SK-N-SH (cell line): ENCODE results near the gene HDGF. TPM values are rescaled to one million over a fixed set of nuclear protein-coding genes. Genes with fewer than 3 reads are reported as not detected.
A peak's percentile ranks its signal among the peaks of the same experiment; 100 is the strongest.

Experiments
- CTCF ChIA-PET: fragments of 300-600, 350-600 bp; formaldehyde crosslinking; extraction: SDS; loops from one replicate; lab custom pipeline; 2021; lab: Yijun Ruan, JAX
- POLR2A ChIA-PET: fragments of 350-600 bp; sonication (Branson Sonifier 250); formaldehyde crosslinking; extraction: SDS; loops from one replicate; lab custom pipeline; 2020; ENCODE audit warnings: antibody characterized with exemption, inconsistent platforms; lab: Yijun Ruan, JAX
- DNase-seq: peaks from one replicate; pipeline ENCODE4 v3.0.0; 2012
- H2AFZ ChIP-seq: fragments of 200-600 bp; sonication (generic); 2 replicates; pipeline ENCODE4 v1.8.1; 2016; ENCODE audit warnings: antibody characterized with exemption, mild to moderate bottlenecking, low read depth
- H3F3A ChIP-seq: fragments of 200-600 bp; sonication (generic); replicated peaks from 2 replicates; pipeline ENCODE3; 2016; ENCODE audit warnings: antibody characterized with exemption, mild to moderate bottlenecking; ENCODE audit not compliant: insufficient read depth
- H3K27ac ChIP-seq, 2 experiments: fragments of 200-500 bp in 1 of 2; fragments of 200-600 bp in 1 of 2; sonication (Bioruptor generic) in 1 of 2; sonication (generic), shearing (Covaris generic) in 1 of 2; 2 replicates each; pipeline versions ENCODE4 v1.5.1 to v1.6.1; 2014 to 2016; ENCODE audit warnings: low read depth in 2 of 2, inconsistent platforms in 1 of 2, low read length in 1 of 2, mild to moderate bottlenecking in 1 of 2, mixed read lengths in 1 of 2
- H3K27me3 ChIP-seq: fragments of 200-600 bp; sonication (generic), shearing (Covaris generic); 2 replicates; pipeline ENCODE4 v1.6.1; 2016; ENCODE audit warnings: mixed run types; ENCODE audit not compliant: insufficient read depth
- H3K36me3 ChIP-seq, 2 experiments: fragments of 200-500 bp in 1 of 2; fragments of 200-600 bp in 1 of 2; sonication (Bioruptor generic) in 1 of 2; sonication (generic) in 1 of 2; replicated peaks in 1 of 2; 2 replicates each; pipeline versions ENCODE3 to v1.5.1; 2014 to 2016; ENCODE audit warnings: low read length in 1 of 2, mild to moderate bottlenecking in 1 of 2; ENCODE audit not compliant: insufficient read depth in 2 of 2, control insufficient read depth in 1 of 2
- H3K4me1 ChIP-seq, 2 experiments: fragments of 200-500 bp in 1 of 2; fragments of 200-600 bp in 1 of 2; sonication (Bioruptor generic) in 1 of 2; sonication (generic), shearing (Covaris generic) in 1 of 2; 2 replicates each; pipeline versions ENCODE4 v1.5.1 to v1.6.1; 2014 to 2016; ENCODE audit warnings: low read depth in 1 of 2, low read length in 1 of 2, mixed run types in 1 of 2; ENCODE audit not compliant: insufficient read depth in 2 of 2, control insufficient read depth in 1 of 2
- H3K4me2 ChIP-seq: fragments of 200-600 bp; sonication (generic), shearing (Covaris generic); 2 replicates; pipeline ENCODE4 v1.6.1; 2017; ENCODE audit warnings: mixed run types
- H3K4me3 ChIP-seq, 2 experiments: fragments of 200-500 bp in 1 of 2; fragments of 200-600 bp in 1 of 2; sonication (Bioruptor generic) in 1 of 2; sonication (generic), shearing (Covaris generic) in 1 of 2; 2 replicates each; pipeline versions ENCODE4 v1.5.1 to v1.8.1; 2014 to 2016; ENCODE audit warnings: low read depth in 2 of 2, inconsistent platforms in 1 of 2, low read length in 1 of 2, mild to moderate bottlenecking in 1 of 2, mixed read lengths in 1 of 2, moderate library complexity in 1 of 2
- H3K79me2 ChIP-seq: fragments of 200-600 bp; sonication (generic); 2 replicates; pipeline ENCODE4 v1.8.1; 2017; ENCODE audit warnings: mild to moderate bottlenecking; ENCODE audit not compliant: insufficient read depth
- H3K9ac ChIP-seq: fragments of 200-600 bp; sonication (generic); 2 replicates; pipeline ENCODE4 v1.6.1; 2017; ENCODE audit warnings: mixed run types
- H3K9me2 ChIP-seq: fragments of 200-600 bp; sonication (generic); 2 replicates; pipeline ENCODE4 v1.6.1; 2017; ENCODE audit warnings: mixed run types
- H3K9me3 ChIP-seq: fragments of 200-600 bp; sonication (generic); 2 replicates; pipeline ENCODE4 v1.6.1; 2017; ENCODE audit warnings: mixed run types, mild to moderate bottlenecking, moderate library complexity
- H4K20me1 ChIP-seq: fragments of 200-600 bp; sonication (generic); 2 replicates; pipeline ENCODE4 v1.6.1; 2017; ENCODE audit warnings: mild to moderate bottlenecking, mixed run types; ENCODE audit not compliant: insufficient read depth
- JUND ChIP-seq: IDR thresholded peaks from 2 replicates; pipeline ENCODE4 v1.4.0; 2012
- WGBS: methylation state at CpG from one replicate; pipeline ENCODE4 v1.1.6; 2017; ENCODE audit warnings: low lambda C conversion rate; 5-methylcytosine and 5-hydroxymethylcytosine counted together
- polyA plus RNA-seq, 3 experiments: library from polyadenylated mRNA; depleted of rRNA; stranded (reverse); fragments of >200 nt; gene quantifications; 2 replicates each; pipeline ENCODE4 v1.2.3, GENCODE V29; 2012
- TF ChIP-seq, protein P1 (sequence below): IDR thresholded peaks from 2 replicates; pipeline ENCODE4 v1.4.0; 2012; ENCODE audit warnings: low read depth, borderline replicate concordance
- TF ChIP-seq, protein P2 (sequence below): IDR thresholded peaks from 2 replicates; pipeline ENCODE4 v1.6.1; 2012; ENCODE audit warnings: mild to moderate bottlenecking, low read depth, low read length, moderate library complexity

HDGF gene
- polyA plus RNA-seq, 1 of the 3 experiments (the other 2 are of a cell fraction), result 152 TPM

DNA sequence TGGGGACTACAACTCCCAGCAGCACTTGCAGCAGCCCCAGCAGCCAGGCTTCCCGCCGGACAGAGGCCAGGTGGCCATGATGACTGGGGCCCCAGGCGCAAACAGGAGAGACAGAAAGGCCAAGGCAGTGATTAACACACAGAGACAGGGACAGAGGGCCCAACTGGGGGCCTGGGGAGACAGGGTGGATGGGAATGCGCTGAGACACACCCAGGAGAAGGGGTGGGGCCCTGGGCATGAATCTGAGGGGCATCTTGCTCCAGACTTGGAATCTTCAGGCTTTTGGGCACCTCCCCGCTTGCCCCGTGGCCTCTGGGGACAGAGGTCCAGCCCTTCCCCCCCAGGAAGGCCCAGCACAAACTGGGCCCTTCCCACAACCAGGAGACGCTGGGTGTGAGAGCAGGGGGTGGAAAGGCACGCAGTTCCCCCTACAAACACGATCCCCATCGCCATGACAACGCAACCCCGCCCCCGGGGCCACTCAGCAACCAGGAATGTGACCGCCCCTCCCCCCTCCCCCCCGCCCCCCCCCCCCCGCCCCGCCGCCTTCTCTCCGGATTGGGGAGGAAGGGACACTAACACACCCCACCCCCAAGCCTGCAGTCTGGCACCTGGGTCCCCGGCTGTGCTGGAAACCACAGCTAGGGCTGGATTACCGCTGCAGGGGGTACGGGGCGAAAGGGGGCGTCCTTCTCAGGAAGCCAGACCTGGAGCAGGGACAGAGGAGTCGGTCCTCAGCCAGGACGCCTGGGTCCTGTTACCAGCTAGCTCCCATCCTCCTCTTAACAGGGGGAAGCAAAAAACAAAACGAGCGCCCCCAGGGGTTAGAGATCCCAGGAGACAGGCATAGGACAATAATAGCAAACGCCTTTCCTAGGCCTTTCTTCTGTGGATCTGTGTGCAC, 4.5 kb downstream of the HDGF start (continued):
- peak; percentile 39; the same call in 1 of the 2 replicates for TF ChIP-seq JUND
- TF ChIP-seq, protein P1, sequence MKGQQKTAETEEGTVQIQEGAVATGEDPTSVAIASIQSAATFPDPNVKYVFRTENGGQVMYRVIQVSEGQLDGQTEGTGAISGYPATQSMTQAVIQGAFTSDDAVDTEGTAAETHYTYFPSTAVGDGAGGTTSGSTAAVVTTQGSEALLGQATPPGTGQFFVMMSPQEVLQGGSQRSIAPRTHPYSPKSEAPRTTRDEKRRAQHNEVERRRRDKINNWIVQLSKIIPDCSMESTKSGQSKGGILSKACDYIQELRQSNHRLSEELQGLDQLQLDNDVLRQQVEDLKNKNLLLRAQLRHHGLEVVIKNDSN, result no peak

DNA sequence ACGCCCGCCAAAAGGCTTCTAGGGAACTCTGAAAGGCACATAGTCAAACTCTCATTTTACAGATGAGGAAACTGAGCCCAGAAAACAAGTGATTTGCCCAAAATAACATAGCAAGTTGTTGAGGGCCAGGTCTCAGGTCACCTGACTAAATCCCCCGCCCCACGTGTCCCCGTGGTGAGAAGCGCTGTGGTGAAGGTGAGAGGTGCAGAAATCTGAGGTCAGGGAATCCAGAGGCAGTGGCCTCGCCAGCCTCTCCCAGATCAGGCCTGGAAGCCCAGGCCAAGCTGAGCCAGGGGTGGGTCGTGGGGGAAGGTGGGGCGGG, 5.1 kb downstream of the HDGF start:
- CTCF ChIA-PET, result interaction anchor here (0.9 to 8.6 kb wide), 7 partner anchors 20 to 181 kb away, joined by 3 to 42 read pairs (median 8); no protein-coding TSS in a partner anchor
- WGBS, result 47% methylated on average over 8 of the region's 9 CpGs
- peaks cover 37 to 52% of the 10 kb centered on the region in 2 experiments for H3K4me1 ChIP-seq

More for the DNA sequence above, 5.1 kb downstream of the HDGF start:
- Histone ChIP-seq H4K20me1 (no peaks in the 10 kb centered on the region), H3F3A (peaks cover 57% of the 10 kb centered on the region), H3K4me3 (peak overlapping the region; percentile 64 to 98), H3K79me2 (peaks cover 70% of the 10 kb centered on the region), H3K4me2 (peak overlapping the region; percentile 88), H3K27me3 (no peaks in the 10 kb centered on the region), H3K9me2 (no peaks in the 10 kb centered on the region), H3K27ac (peak overlapping the region; percentile 100), H3K9me3 (no peaks in the 10 kb centered on the region), H3K36me3 (peaks cover 12 to 42% of the 10 kb centered on the region in 2 experiments), H2AFZ (no peak overlapping the region; the same call in 1 of the 2 replicates), H3K9ac (peak overlapping the region; percentile 100)
- TF ChIP-seq, protein P2, sequence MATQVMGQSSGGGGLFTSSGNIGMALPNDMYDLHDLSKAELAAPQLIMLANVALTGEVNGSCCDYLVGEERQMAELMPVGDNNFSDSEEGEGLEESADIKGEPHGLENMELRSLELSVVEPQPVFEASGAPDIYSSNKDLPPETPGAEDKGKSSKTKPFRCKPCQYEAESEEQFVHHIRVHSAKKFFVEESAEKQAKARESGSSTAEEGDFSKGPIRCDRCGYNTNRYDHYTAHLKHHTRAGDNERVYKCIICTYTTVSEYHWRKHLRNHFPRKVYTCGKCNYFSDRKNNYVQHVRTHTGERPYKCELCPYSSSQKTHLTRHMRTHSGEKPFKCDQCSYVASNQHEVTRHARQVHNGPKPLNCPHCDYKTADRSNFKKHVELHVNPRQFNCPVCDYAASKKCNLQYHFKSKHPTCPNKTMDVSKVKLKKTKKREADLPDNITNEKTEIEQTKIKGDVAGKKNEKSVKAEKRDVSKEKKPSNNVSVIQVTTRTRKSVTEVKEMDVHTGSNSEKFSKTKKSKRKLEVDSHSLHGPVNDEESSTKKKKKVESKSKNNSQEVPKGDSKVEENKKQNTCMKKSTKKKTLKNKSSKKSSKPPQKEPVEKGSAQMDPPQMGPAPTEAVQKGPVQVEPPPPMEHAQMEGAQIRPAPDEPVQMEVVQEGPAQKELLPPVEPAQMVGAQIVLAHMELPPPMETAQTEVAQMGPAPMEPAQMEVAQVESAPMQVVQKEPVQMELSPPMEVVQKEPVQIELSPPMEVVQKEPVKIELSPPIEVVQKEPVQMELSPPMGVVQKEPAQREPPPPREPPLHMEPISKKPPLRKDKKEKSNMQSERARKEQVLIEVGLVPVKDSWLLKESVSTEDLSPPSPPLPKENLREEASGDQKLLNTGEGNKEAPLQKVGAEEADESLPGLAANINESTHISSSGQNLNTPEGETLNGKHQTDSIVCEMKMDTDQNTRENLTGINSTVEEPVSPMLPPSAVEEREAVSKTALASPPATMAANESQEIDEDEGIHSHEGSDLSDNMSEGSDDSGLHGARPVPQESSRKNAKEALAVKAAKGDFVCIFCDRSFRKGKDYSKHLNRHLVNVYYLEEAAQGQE, result no peak
- TF ChIP-seq, protein P1, result peak; percentile 39; the same call in 1 of the 2 replicates
- DNase-seq, result no peak
- POLR2A ChIA-PET, result interaction anchor here (1.3 to 2.2 kb wide), 2 partner anchors 20 to 55 kb away, joined by 3 to 7 read pairs; partner anchors contain the start of gene PRCC
